GM19023 (cell line): ENCODE results near the gene RSPH1.
A peak's percentile ranks its signal among the peaks of the same experiment; 100 is the strongest.

Experiments used
- ATAC-seq: cut with Tn5 transposase; IDR thresholded peaks from one replicate; pipeline ENCODE4 v1.9.1; 2021; ENCODE audit warnings: mild to moderate bottlenecking, moderate library complexity; ENCODE audit not compliant: unreplicated experiment

Gene RSPH1

DNA sequence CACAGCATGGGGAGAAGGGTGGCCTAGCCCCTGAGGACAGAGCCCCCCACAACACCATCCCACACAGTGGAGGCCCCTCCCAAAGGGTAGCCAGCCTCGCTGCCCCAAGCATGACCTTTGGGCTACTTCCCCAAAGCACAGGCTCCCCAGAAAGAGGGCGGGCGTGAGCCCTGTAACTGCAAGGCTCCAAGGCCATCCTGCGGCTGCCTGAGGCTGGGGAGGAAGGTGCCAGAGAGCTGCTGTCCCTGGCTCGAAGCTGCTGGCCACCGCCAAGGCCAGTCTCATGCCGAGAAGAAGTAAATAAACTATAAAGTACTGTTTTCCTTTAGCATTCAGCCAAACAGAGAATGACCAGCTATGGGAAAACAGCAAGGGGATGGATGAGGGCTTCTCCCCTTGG, 64.8 kb downstream of the RSPH1 start:
- no peak for ATAC-seq

DNA sequence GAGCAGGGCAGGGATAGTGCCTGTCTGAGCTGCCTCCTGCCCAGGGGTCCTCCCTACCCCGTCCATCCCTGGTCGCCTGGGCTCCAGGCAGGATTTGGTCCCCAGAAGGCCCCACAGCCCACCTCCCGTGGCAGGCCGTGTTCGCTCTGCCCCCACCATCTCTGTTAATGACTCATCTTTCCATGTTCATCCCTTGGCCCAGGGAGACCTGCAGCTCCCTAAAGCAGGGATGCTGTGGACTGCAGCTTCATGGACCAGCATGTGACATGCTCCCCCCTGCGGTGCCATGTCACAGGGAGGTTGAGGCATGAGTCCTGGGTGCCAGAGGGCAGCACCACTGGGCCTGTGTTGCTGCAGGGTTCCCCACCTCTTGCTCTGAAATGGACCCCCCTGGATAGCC, 65.5 kb downstream of the RSPH1 start:
- ATAC-seq: no peak

DNA sequence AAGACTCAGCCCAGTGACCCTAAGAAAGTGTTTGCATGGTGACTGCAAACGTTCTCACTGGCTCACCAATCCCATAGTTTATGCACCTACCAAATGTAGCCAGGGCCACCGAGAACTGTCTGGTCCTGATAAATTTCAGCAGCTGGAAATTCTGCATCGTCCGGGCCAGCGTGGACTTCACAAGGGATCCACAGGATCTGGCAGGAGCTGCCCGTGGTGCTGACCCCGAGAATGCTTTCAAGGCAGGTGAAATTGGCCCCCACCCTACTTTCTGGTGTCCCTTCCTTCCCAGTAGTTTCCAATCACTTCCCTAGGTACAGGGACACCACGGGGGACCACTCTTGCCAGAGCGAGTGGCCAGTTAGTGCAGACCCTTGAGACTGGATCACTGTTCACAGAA, 66.2 kb downstream of the RSPH1 start:
- no peak for ATAC-seq

DNA sequence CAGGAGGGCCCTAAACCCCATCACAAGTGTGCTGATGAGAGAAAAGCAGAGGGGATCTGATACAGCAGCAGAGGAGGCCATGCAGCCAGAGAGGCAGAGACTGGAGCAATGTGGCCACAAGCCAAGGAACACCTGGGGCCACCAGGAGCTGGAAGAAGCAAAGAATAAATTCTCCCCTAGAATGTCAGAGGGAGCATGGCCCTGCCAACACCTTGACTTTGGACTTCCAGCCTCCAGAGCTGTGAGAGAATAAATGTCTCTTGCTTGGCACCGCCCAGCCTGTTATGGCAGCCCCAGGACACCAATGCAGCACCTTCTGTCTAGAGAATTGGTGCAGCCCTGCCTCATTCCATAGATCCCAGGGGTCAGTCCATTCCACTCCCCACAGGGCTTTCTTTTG, 67.0 kb downstream of the RSPH1 start:
- no peak for ATAC-seq

DNA sequence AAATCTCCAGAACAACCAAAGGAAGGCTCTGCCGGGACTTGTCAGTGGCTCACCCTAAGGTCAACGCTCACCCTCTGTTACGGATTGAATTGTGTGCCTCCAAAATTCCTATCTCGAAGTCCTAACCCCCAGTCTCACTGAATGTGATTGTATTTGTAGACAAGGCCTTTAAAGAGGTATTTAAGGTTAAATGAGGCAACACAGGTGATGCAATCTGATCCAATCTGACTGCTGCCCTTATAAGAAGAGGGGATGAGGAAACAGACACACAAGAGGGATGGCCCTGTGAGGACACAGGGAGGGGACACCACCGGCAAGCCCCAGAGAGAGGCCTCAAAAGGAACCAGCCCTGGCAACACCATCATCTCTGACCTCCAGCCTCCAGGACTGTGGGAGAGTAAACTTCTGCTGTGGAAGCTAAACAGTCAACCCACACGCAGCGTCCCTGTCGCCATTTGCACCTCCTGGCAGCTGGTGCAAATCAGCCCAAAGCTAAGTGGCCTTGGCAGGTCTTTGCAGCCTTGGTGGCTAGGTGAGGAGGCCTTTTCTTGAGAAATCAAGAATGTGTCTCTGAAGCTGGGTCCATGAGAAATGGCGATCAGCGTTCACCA, 68.1 kb downstream of the RSPH1 start:
- no peak for ATAC-seq

DNA sequence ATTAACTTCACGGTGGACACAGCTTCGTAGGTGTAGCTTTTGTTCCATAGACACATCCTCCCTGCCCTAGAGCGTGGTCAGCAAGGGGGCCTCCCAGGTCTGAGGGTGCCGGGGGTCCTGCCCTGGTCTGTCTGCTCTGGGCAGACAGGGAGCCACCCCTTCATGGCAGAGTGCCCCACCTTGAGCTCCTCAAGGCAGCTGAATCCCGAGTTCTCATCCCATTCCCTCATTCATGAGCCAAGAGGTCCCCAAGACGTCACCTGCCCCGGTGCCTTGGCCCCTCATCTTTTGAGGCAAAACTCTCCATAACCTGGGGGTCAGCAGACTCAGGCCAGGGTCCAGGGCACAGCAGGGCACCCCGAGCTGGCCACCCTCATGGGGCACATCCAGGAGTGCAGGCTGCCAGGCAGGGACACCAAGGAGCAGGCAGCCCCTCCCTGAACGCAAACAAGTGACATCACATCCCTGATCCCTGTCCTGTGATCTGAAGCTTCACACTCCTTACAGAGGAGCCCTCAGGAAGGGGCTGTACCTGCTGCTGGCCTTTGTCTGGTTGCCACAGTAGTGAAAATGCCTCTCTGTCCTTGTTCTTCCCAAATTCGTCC, 69.0 kb downstream of the RSPH1 start:
- ATAC-seq: no peak

DNA sequence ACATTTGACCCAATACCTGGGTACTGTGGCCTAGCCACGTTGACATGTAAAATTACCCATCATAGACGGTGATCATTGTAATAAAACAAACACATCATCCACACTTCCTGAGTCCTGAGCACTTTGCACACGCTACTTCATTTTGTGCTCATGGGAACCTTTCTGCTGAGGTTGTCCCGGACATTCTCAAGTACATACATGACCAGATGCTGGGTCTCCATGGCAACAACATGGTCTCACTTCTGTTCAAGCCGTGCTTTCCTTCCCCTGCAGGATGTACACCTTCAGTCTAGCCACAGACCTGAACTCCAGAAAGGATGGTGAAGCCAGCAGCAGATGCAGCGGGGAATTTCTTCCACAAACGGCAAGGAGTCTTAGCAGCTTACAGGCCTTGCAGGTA, 69.6 kb downstream of the RSPH1 start:
- ATAC-seq: no peak

DNA sequence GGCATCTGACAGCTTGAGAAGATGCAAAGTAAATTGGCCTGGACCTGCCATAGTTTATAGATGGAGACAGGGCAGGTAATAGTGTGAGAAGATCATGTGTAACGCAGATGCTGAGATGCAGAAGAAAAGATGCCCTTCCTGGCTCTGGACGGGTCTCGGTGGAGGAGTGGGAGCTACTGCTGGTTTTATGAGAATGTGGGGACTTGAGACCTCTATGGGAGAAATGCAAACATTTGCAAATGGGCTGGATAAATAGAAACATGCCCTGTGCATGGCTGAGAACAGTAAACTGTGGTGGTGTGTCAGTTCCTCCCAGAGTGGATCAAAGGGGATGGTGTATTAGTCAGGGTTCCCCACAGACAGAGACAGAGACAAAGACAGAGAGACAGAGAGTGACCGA, 70.4 kb downstream of the RSPH1 start:
- no peak for ATAC-seq

DNA sequence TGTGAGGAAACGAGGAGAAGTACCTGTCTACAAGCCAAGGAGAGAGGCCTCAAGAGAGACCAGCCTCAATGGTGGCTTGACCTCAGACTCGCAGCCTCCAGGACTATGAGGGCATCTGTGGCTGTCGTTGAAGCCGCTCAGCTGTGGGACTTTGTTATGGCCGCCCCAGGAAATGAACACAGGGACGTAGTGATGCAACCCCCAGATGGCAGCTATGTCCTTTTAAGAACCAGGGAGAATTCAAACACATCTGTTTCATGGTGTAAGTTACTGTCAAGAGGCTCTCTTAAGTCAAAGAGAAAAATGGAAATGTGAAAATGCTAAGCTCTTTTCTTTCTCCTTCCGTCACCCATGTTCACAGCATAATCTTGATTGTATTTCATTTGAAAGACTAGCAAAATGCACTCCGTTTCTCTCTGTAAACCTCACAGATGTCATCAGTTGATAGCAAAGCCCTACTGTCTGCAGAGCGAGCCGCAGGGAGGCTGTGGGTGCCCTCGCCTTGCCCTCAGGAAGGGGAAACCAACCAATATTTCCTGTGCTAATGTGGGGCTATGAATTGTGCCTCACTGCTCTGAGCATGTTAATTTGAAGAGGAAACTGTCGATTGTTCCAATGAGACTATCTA, 71.0 kb downstream of the RSPH1 start:
- ATAC-seq: no peak

DNA sequence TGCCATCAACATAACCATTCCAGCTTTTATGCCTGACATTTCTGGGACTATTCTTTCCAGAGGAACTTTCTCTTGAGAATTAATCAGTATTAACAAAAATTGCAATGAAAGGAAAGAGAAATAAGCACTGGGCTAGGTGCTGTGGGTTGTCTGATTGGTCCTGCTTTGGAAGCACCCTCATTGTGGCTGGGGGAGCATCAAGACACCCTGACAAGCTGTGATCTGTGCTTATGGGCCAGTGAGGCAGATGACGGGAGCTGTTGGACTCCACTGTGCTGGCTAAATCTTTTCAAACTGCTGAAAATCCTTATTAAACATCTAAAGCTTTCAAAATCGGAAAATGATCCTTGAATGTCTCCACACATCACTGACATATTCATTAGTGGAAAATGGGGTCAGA, 72.3 kb downstream of the RSPH1 start:
- ATAC-seq: no peak

DNA sequence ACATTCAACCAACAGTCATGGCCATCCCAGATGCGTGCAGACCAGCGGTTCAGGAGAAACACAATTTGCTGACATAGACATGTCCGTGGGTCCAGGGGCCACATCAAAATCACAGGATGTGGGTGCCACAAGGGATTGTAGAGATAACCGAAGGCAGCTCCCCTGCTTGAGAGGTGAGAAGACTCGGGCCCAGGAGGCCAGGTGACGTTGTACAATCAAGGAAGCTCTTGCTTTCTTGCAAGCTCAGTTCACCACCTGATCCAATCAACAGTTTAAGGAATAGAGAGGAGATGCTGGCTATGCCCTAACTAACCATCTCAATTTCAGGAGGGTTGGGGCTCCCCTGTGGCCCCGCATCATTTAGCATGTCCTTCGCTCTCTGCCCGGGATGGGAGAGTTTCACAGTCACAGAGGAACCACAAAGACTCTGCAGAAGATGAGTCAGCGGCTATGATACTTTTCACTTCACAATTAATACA, 72.8 kb downstream of the RSPH1 start:
- peak; percentile 65 for ATAC-seq
